ENCODE results near the gene CCNYL1. TPM values are rescaled to one million over a fixed set of nuclear protein-coding genes. Genes with fewer than 3 reads are reported as not detected.
A peak's percentile ranks its signal among the peaks of the same experiment; 100 is the strongest.

CCNYL1 gene
- total RNA-seq, 1 donor from 2014 or later, result 7.6 TPM

DNA sequence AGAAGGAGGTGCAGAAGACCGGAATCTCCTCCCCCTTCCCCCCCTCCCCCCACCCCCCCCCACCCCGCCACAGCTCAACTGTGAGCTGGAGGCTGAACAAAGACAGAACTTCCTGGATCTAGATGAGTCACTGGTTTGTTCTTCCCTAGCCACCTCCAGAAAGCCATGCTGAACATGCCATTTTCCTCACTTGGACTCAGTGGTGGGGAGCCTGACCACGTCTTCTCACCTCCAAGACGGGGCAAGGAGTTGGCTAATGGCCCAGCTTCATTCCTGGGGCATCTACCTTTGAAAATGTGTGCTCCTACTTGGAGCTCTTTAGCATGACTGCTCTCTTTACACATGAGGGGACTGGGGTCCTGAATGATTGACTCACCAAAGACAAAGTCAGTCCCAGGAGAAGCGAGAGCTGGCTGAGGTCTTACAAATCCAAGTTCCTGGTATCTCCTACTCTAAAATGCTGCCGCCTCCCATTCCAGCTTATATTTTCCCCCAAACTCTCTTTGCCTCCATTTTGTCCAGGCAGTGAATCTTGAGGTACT, 80.9 kb downstream of the CCNYL1 start:
- H3K27ac ChIP-seq (replicated peaks), result peak overlapping the region; percentile 30

DNA sequence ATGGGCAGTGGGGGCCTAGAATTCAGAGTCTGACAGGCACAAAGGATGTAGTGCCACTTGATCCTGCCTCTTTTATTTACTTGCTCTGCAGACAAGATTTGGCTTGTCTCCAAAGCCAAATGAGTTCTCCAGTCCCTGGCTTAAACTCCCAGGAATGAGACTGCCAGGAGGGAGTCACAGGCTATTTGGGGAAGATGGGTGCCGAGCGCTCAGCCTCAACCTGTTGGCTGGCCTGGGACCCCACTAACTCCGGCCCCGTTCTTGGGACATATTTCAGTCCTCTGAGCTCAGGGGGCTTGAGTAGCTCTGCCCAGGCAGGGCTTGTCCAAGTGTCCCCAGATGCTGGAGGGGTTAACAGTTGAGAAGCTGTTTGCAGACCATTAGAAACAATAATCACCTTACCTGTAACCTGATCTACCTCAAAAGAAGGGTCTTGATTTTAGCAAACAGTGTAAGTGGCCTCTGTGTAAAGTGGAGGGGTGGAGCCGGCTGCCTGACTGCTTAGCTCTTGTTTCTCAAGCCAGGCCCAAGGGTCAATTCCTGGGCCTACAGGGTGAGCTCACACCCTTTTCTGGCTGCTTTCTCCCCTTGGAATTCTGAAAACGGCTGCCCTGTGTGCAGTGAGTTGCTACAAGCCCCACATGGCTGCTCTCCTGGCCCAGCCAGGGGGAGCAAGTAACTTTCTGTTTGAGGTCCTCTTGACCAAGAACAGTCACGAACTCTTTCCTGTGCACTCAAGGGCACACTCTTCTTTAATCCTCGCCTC, 85.3 kb downstream of the CCNYL1 start:
- no peak for DNase-seq
- TF ChIP-seq CTCF (IDR thresholded peaks at IDR 0.05; ENCODE audit: borderline replicate concordance), result no peak
- no peak overlapping the region for H3K4me3 ChIP-seq
- H3K36me3 ChIP-seq, result no peaks in the 10 kb centered on the region
- intact Hi-C loops (cut with micrococcal nuclease), result no loop called here
- peaks cover 17% of the 10 kb centered on the region for H3K4me1 ChIP-seq
- no peaks in the 10 kb centered on the region for H3K27me3 ChIP-seq (ENCODE audit: low read depth)
- H3K9me3 ChIP-seq (replicated peaks), result no peaks in the 10 kb centered on the region
- H3K27ac ChIP-seq (replicated peaks), result peak overlapping the region; percentile 54

More for the DNA sequence above, 80.9 kb downstream of the CCNYL1 start:
- TF ChIP-seq CTCF (IDR thresholded peaks at IDR 0.05; ENCODE audit: borderline replicate concordance), result no peak
- intact Hi-C loops (cut with micrococcal nuclease), result no loop called here
- Histone ChIP-seq H3K9me3 (replicated peaks) (no peaks in the 10 kb centered on the region), H3K4me1 (peaks cover 17% of the 10 kb centered on the region), H3K36me3 (no peaks in the 10 kb centered on the region), H3K27me3 (ENCODE audit: low read depth) (no peaks in the 10 kb centered on the region), H3K4me3 (no peak overlapping the region)
- DNase-seq, result no peak

GRCh38 chr2:207801259-207801658, 89.8 kb downstream of the CCNYL1 start:
- intact Hi-C loops (cut with micrococcal nuclease), result no loop called here
- H3K4me3 ChIP-seq, result no peak overlapping the region
- no peaks in the 10 kb centered on the region for H3K36me3 ChIP-seq
- H3K27me3 ChIP-seq (ENCODE audit: low read depth), result no peaks in the 10 kb centered on the region
- H3K4me1 ChIP-seq, result peaks cover 10% of the 10 kb centered on the region
- DNase-seq, result no peak
- no peaks in the 10 kb centered on the region for H3K9me3 ChIP-seq (replicated peaks)
- no peak for TF ChIP-seq CTCF (IDR thresholded peaks at IDR 0.05; ENCODE audit: borderline replicate concordance)
- H3K27ac ChIP-seq (replicated peaks), result no peak overlapping the region

GRCh38 chr2:207802650-207803049, 91.2 kb downstream of the CCNYL1 start:
- Histone ChIP-seq H3K36me3 (no peaks in the 10 kb centered on the region), H3K4me3 (no peak overlapping the region), H3K9me3 (replicated peaks) (no peaks in the 10 kb centered on the region), H3K4me1 (no peaks in the 10 kb centered on the region), H3K27me3 (ENCODE audit: low read depth) (no peaks in the 10 kb centered on the region), H3K27ac (replicated peaks) (no peak overlapping the region)
- intact Hi-C loops (cut with micrococcal nuclease), result no loop called here
- no peak for TF ChIP-seq CTCF (IDR thresholded peaks at IDR 0.05; ENCODE audit: borderline replicate concordance)
- DNase-seq, result no peak

Other genes with a start within 250 kb of the CCNYL1 start
- 50.5 TPM for gene CREB1, start 181.7 kb upstream of the CCNYL1 start, total RNA-seq
- gene METTL21A, start 86.2 kb upstream of the CCNYL1 start, total RNA-seq, result 12.5 TPM
- 3.2 TPM for gene FZD5, start 58.3 kb downstream of the CCNYL1 start, total RNA-seq